HG03565 (cell line): ENCODE results near the gene CYTIP.
A peak's percentile ranks its signal among the peaks of the same experiment; 100 is the strongest.
"Not testable (repeated sequence)": the region's sequence is repeated elsewhere in the genome, so short reads cannot be mapped to it uniquely, and the experiment has no call there.

Experiments used
- ATAC-seq: cut with Tn5 transposase; IDR thresholded peaks from one replicate; pipeline ENCODE4 v1.9.1; 2021; ENCODE audit warnings: mild to moderate bottlenecking, moderate library complexity; ENCODE audit not compliant: unreplicated experiment

Gene CYTIP

GRCh38 chr2:157427003-157427921 is 16.6 kb downstream of the CYTIP start:
- ATAC-seq, result no peak

DNA sequence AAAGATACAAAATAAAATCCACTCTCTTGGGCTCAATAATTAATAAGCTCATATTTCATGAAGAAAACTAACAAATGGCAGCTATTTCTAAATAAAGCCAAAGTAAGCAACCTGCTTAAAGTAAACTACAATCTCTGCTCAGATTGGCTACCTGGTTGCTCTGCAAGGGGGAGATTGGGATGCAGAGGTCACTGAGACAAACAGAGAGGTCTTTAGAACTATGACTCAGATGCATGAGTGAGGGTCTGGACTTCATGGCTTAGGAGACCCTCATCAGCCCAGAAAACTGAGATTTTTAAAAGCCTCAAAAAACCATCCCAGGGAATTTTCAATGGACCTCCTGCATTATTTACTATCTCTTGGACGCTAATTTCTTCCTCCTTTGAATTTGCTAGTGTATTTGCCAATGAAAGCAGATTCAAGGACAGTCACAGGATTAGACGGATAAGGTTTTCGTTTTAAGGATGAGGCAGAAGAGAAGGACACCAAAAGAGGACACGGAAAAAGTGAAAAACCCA is 17.4 kb downstream of the CYTIP start:
- ATAC-seq, result no peak

DNA sequence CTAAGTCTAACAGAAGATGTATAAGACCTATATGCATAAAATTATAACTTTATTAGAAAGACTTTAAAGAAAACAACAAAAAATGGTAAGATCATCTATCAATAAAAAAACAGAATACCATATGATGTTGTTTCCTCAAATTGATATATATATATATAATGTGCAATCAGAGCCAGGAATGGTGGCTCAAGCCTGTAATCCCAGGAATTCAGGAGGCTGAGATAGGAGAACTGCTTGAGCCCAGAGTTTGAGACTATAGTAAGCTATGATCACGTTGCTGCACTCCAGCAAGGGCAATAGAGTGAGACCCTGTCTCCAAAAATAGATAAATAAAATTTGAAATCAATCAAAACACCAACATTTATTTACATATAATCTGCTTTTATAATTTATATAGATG is 19.5 kb downstream of the CYTIP start:
- no peak for ATAC-seq

GRCh38 chr2:157421964-157422363 is 21.9 kb downstream of the CYTIP start:
- no peak for ATAC-seq

GRCh38 chr2:157421331-157421944 is 22.5 kb downstream of the CYTIP start:
- no peak for ATAC-seq

DNA sequence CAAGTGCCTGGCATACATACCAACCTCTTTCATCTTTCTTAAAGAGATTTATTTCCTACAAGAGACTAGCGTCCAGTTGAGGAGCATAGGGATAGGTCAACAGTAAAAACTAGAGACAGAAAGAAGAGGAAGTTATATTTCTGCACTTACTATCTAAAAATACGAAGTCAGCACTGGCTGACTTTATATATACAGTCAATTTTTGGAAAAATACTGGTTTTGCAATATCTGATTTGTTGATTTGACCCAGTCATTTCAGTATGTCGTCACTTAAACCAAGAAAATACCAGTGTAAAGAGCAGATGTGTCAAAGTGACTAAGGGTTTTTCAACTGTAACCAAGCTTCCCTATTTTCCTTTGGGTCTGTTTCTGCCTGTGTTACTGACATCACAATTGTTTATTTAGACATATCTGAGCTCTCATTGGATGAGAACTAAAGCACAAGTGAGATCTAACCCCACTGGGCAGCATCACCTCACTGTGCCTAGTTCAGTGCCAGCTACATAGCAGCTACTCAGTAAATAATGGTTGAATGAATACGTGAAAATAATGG is 23.0 kb downstream of the CYTIP start:
- peak; percentile 75 for ATAC-seq

DNA sequence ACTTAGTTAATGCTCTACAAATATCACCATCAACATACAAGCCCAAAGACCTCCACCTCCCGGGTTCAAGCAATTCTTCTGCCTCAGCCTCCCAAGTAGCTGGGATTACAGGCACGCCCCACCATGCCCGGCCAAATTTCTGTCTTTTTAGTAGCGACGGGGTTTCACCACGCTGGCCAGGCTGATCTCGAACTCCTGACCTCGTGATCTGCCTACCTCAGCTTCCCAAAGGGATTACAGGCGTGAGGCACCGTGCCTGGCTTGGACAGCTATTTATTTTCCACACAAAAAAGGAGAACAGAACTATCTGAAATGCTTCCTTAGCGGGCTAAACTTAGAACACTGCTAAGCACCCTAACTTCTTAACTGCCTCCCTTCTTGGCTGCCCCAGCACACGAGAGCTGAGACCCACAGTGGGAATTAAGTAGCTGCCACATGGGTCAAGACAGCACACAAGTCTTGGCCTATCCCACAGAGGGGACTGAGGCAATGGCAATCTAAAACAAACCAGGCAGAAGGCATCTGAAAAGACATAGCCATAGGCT is 24.8 kb downstream of the CYTIP start:
- no peak for ATAC-seq

DNA sequence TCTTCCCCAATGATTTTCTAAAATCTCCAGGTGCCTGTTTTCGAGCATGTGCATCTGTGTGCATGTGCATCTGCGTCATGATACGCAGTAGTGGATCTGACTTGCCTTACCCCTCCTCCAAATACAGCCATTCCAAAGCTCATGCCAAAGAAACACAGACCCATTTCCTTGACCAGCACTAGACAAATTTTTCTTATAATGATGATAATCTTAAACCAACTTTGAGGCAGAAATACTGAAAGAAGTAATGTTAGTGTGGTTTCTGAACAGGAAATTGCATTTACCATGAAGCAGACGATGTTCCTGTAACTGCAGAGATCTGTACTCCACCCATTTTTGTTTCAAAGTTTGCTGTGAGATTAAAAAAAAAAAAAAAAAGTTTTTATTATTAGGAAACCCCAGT is 25.6 kb downstream of the CYTIP start:
- ATAC-seq, result no peak

DNA sequence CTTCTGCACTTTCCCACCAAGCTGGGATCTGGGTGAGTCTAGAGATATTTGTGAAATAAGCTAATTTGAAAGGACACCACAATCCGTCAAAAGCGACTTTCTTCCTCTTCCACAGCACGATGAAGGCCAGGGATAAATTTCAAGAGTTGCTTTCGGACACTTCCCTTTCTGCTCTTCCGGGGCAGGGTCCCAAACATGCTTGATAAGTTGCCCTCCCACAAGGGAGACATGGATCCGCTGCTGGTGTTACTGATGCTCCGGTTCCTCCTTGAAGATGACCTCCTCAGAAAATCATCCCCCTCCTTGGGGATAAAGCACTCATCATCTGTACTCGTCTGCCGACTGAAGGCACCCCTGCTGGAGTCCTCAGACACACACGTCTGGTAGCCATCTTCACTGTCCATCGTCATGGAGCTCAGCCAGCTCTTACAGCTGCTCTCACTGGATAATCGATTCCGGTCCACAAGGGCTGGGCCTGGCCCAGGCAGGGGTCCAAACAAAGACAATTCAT is 28.2 kb downstream of the CYTIP start:
- ATAC-seq, result no peak

DNA sequence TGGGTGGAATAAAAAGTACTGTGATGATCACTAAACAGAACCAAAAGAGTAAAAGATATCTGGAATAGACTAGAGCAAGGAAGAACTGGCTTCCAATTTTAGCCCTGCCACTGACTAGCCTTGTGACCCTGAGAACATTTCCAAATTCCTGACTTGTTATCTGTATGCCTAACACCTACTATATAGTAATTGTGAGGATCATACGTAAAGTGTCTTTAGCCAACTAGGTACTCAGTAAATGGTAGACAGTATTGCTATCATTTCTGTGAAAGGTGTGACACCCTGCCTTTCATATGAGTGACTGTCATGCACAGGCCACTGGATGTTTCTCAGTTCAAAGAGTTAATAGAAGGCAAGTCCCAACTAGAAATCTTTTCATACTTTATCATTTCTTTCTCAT is 29.8 kb downstream of the CYTIP start:
- ATAC-seq, result peak; percentile 15

GRCh38 chr2:157413326-157414035 is 30.4 kb downstream of the CYTIP start:
- peak; percentile 88 for ATAC-seq

DNA sequence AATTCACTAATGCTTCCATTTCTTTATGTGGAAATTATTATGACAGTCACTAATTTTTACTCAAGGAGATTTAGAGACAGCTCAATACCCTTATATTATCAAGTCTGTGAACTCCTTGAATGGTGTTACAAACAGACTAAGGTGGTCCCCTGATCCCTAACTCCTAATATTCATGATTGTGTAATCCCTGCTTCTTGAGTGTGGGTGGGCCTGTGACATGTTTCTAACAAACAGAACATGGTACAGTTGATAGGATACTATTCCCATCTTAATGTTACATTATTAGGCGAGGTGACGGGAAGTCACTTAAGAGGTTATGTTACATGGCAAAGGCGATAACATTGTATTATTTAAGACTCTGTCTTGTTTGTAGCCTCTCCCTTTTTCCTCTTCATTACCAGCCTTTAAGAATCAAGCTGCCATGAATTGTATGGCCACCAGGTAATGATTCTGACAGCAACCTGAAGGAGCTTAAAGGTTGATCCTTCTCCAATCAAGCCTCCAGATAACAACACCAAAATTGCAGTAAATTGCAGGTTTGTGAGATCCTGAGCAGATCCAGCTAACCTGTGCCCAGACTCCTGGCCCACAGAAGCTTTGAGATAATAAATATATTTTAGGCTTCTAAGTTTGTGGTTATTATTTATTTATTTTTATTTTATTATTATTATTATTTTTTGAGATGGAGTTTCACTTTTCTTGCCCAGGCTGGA is 32.1 kb downstream of the CYTIP start:
- ATAC-seq, result no peak

GRCh38 chr2:157405398-157405797 is 38.5 kb downstream of the CYTIP start:
- ATAC-seq, result not testable (repeated sequence)

GRCh38 chr2:157404363-157404762 is 39.5 kb downstream of the CYTIP start:
- ATAC-seq, result peak; percentile 100

DNA sequence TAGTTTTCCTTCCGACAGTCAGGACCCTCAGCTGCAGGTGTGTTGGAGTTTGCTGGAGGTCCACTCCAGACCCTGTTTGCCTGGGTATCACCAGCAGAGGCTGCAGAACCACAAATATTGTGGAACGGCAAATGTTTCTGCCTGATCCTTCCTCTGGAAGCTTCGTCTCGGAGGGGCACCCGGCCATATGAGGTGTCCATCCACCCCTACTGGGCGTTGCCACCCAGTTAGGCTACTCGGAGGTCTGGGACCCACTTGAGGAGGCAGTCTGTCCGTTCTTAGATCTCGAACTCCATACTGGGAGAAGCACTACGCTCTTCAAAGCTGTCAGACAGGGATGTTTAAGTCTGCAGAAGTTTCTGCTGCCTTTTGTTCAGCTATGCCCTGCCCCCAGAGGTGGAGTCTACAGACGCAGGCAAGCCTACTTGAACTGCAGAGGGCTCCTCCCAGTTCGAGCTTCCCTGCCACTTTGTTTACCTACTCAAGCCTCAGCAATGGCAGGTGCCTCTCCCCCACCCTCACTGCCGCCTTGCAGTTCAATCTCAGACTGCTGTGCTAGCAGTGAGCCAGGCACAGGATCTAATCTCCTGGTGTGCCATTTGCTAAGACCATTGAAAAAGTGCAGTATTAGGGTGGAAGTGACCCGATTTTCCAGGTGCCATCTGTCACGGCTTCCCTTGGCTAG is 40.9 kb downstream of the CYTIP start:
- ATAC-seq, result not testable (repeated sequence)

DNA sequence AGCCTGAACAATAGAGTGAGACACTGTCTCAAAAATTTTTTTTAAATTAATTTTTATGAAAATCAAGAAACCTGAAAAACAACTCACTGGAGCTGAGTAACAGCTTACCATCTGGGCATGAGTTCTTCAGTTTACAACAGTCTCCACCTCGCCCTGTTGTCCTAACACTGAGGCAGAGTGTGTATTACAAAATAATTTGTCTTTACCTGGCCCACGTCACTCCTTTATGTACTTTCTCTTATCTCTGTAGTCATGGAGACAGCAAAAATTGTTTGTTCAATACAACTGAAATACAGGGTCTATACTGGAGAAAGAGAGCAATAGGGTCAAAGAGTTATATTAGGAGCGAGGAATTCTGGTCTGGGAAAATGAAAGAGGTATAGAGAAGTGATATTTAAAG is 48.1 kb downstream of the CYTIP start:
- no peak for ATAC-seq

- no peak for ATAC-seq
Measured at GRCh38 chr2:157394928-157395327, 49.0 kb downstream of the CYTIP start.

GRCh38 chr2:157393348-157393747 is 50.5 kb downstream of the CYTIP start:
- no peak for ATAC-seq

DNA sequence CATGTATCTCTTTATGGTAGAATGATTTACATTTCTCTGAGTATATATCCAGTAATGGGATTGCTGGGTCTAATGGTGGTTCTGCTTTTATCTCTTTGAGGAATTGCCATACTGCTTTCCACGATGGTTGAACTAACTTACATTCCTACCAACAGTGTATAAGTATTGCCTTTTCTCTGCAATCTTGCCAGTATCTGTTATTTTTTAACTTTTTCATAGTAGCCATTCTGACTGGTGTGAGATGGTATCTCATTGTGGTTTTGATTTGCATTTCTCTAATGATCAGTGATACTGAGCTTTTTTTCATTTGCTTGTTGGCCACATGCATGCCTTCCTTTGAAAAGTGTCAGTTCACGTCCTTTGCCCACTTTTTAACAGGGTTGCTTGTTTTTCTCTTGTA is 55.1 kb downstream of the CYTIP start:
- ATAC-seq, result no peak
